ENCODE measurements around the gene ACSF2. TPM values are rescaled to one million over a fixed set of nuclear protein-coding genes. Genes with fewer than 3 reads are reported as not detected.
A peak's percentile ranks its signal among the peaks of the same experiment; 100 is the strongest.

ACSF2 gene
- total RNA-seq, 1 donor: 63.0 TPM

- peak overlapping the region; percentile 72 for H3K27ac ChIP-seq (ENCODE audit: low read depth, low read length)
- no peaks in the 10 kb centered on the region for H3K9me3 ChIP-seq (ENCODE audit: low read depth, low read length)
- H3K4me1 ChIP-seq (ENCODE audit: insufficient read depth, low read length): peaks cover 55% of the 10 kb centered on the region
- H3K27me3 ChIP-seq (ENCODE audit: insufficient read depth, low read length): no peaks in the 10 kb centered on the region
- peak overlapping the region; percentile 53 for H3K4me2 ChIP-seq (ENCODE audit: insufficient read depth, low read length)
- H2AFZ ChIP-seq (ENCODE audit: low read length): peak overlapping the region; percentile 62
- peaks cover 23% of the 10 kb centered on the region for H3K79me2 ChIP-seq (ENCODE audit: insufficient read depth, low read length)
- no peak overlapping the region for H3K4me3 ChIP-seq (ENCODE audit: insufficient read depth, low read length)
- no peaks in the 10 kb centered on the region for H3K36me3 ChIP-seq (ENCODE audit: insufficient read depth, low read length)
- peak; percentile 85 for DNase-seq (ENCODE audit: insufficient read length, low spot score, missing footprints)
- TF ChIP-seq, protein P1, sequence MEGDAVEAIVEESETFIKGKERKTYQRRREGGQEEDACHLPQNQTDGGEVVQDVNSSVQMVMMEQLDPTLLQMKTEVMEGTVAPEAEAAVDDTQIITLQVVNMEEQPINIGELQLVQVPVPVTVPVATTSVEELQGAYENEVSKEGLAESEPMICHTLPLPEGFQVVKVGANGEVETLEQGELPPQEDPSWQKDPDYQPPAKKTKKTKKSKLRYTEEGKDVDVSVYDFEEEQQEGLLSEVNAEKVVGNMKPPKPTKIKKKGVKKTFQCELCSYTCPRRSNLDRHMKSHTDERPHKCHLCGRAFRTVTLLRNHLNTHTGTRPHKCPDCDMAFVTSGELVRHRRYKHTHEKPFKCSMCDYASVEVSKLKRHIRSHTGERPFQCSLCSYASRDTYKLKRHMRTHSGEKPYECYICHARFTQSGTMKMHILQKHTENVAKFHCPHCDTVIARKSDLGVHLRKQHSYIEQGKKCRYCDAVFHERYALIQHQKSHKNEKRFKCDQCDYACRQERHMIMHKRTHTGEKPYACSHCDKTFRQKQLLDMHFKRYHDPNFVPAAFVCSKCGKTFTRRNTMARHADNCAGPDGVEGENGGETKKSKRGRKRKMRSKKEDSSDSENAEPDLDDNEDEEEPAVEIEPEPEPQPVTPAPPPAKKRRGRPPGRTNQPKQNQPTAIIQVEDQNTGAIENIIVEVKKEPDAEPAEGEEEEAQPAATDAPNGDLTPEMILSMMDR (IDR thresholded peaks at IDR 0.05; ENCODE audit: extremely low read depth, low read depth, low read length): no peak
- peaks cover 3% of the 10 kb centered on the region for H4K20me1 ChIP-seq (ENCODE audit: insufficient read depth, low read length)
Measured at GRCh38 chr17:50424246-50424995, 1.6 kb upstream of the ACSF2 start.

GRCh38 chr17:50424996-50425681, 879 bp upstream of the ACSF2 start:
- Histone ChIP-seq H3K27me3 (ENCODE audit: insufficient read depth, low read length) (no peaks in the 10 kb centered on the region), H2AFZ (ENCODE audit: low read length) (peak overlapping the region; percentile 93), H3K4me3 (ENCODE audit: insufficient read depth, low read length) (peak overlapping the region; percentile 77), H4K20me1 (ENCODE audit: insufficient read depth, low read length) (peaks cover 3% of the 10 kb centered on the region), H3K4me2 (ENCODE audit: insufficient read depth, low read length) (peak overlapping the region; percentile 90), H3K27ac (ENCODE audit: low read depth, low read length) (peak overlapping the region; percentile 72), H3K9me3 (ENCODE audit: low read depth, low read length) (no peaks in the 10 kb centered on the region), H3K4me1 (ENCODE audit: insufficient read depth, low read length) (peaks cover 55% of the 10 kb centered on the region), H3K79me2 (ENCODE audit: insufficient read depth, low read length) (peaks cover 28% of the 10 kb centered on the region), H3K36me3 (ENCODE audit: insufficient read depth, low read length) (no peaks in the 10 kb centered on the region)
- DNase-seq (ENCODE audit: insufficient read length, low spot score, missing footprints): peak; percentile 74
- TF ChIP-seq, protein P1 (IDR thresholded peaks at IDR 0.05; ENCODE audit: extremely low read depth, low read depth, low read length): no peak

GRCh38 chr17:50426472-50426782, 409 bp downstream of the ACSF2 start:
- no peak for DNase-seq (ENCODE audit: insufficient read length, low spot score, missing footprints)
- peak overlapping the region; percentile 77 for H3K4me3 ChIP-seq (ENCODE audit: insufficient read depth, low read length)
- H3K27me3 ChIP-seq (ENCODE audit: insufficient read depth, low read length): no peaks in the 10 kb centered on the region
- peak overlapping the region; percentile 93 for H3K4me2 ChIP-seq (ENCODE audit: insufficient read depth, low read length)
- H3K79me2 ChIP-seq (ENCODE audit: insufficient read depth, low read length): peaks cover 37% of the 10 kb centered on the region
- no peaks in the 10 kb centered on the region for H3K9me3 ChIP-seq (ENCODE audit: low read depth, low read length)
- H3K36me3 ChIP-seq (ENCODE audit: insufficient read depth, low read length): no peaks in the 10 kb centered on the region
- H3K4me1 ChIP-seq (ENCODE audit: insufficient read depth, low read length): peaks cover 44% of the 10 kb centered on the region
- TF ChIP-seq, protein P1 (IDR thresholded peaks at IDR 0.05; ENCODE audit: extremely low read depth, low read depth, low read length): no peak
- H3K27ac ChIP-seq (ENCODE audit: low read depth, low read length): peak overlapping the region; percentile 43
- H4K20me1 ChIP-seq (ENCODE audit: insufficient read depth, low read length): peaks cover 9% of the 10 kb centered on the region
- H2AFZ ChIP-seq (ENCODE audit: low read length): peak overlapping the region; percentile 21
